Measurements from ENCODE around the gene PLSCR2.
"Not testable (repeated sequence)": the region's sequence is repeated elsewhere in the genome, so short reads cannot be mapped to it uniquely, and the experiment has no call there.

Gene PLSCR2

DNA sequence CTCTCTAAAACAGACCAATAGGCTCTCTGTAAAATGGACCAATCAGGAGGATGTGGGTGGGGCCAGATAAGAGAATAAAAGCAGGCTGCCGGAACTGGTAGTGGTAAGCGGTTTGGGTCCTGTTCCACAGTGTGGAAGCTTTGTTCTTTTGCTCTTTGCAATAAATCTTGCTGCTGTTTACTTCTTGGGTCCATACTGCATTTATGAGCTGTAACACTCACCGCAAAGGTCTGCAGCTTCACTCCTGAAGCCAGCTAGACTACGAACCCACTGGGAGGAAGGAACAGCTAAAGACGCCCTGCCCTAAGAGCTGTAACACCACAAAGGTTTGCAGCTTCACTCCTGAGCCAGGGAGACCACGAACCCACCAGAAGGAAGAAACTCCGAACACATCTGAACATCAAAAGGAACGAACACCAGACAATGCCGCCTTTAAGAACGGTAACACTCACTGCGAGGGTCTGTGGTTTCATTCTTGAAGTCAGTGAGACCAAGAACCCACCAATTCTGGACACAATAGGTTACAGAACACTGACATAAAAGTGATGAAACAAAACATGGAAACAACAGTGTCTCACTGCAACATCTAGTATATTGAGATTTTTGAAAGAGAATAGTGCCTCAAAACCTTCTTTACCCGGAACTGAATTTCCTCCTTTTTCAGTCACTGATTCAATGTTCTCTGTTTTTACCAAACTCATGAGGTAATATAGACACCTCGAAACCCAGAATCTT, 28.8 kb upstream of the PLSCR2 start:
- in situ Hi-C loops (cut with HindIII; ENCODE audit: low sequenced_read_pairs): no loop called here
- DNase-seq (ENCODE audit: low read depth, low spot score): no peak

DNA sequence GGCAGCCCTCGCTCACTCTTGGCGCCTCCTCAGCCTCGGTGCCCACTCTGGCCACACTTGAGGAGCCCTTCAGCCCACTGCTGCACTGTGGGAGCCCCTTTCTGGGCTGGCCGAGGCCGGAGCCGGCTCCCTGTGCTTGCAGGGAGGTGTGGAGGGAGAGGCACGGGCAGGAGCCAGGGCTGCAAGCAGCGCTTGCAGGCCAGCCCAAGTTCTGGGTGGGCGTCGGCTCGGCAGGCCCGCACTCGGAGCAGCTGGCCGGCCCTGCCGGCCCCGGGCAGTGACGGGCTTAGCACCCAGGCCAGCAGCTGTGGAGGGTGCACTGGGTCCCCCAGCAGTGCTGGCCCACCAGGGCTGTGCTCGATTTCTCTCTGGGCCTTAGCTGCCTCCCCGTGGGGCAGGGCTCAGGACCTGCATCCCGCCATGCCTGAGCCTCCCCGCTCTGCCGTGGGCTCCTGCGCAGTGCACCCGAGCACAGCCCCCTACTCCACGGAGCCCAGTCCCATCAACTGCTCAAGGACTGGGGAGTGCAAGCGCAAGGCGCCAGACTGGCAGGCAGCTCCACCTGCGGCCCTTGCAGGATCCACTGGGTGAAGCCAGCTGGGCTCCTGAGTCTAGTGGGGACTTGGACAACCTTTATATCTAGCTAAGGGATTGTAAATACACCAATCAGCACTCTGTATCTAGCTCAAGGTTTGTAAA, 27.9 kb upstream of the PLSCR2 start:
- H3K4me3 ChIP-seq (ENCODE audit: low read depth, low read length); in situ Hi-C loops (cut with HindIII; ENCODE audit: low sequenced_read_pairs); DNase-seq (ENCODE audit: low read depth, low spot score): not testable (repeated sequence)

More for the DNA sequence above, 28.8 kb upstream of the PLSCR2 start:
- TF ChIP-seq, protein P1, sequence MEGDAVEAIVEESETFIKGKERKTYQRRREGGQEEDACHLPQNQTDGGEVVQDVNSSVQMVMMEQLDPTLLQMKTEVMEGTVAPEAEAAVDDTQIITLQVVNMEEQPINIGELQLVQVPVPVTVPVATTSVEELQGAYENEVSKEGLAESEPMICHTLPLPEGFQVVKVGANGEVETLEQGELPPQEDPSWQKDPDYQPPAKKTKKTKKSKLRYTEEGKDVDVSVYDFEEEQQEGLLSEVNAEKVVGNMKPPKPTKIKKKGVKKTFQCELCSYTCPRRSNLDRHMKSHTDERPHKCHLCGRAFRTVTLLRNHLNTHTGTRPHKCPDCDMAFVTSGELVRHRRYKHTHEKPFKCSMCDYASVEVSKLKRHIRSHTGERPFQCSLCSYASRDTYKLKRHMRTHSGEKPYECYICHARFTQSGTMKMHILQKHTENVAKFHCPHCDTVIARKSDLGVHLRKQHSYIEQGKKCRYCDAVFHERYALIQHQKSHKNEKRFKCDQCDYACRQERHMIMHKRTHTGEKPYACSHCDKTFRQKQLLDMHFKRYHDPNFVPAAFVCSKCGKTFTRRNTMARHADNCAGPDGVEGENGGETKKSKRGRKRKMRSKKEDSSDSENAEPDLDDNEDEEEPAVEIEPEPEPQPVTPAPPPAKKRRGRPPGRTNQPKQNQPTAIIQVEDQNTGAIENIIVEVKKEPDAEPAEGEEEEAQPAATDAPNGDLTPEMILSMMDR (IDR thresholded peaks at IDR 0.05; ENCODE audit: low read depth, low read length): no peak
- H3K4me3 ChIP-seq (ENCODE audit: low read depth, low read length): no peak overlapping the region

DNA sequence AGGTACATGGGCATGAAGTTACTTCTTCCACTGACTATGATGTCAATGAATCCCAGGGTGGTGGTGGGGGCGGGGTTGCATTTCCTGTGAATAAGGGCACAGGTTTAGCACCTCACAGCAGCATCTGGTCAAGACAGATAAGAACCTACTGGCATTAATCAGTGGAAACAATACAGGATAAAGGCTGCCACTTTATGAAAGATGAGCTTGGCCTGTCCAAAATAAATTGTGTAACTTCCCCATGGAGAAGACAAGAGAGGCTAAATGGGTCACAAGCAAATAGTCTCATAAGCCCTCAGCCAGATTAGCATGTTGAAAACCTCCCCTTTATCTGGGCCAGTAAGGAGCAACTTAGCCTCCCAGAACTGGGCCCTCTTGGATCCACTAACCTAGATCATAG, 27.4 kb upstream of the PLSCR2 start:
- in situ Hi-C loops (cut with HindIII; ENCODE audit: low sequenced_read_pairs): no loop called here
- TF ChIP-seq, protein P1 (IDR thresholded peaks at IDR 0.05; ENCODE audit: low read depth, low read length): no peak
- DNase-seq (ENCODE audit: low read depth, low spot score): no peak

DNA sequence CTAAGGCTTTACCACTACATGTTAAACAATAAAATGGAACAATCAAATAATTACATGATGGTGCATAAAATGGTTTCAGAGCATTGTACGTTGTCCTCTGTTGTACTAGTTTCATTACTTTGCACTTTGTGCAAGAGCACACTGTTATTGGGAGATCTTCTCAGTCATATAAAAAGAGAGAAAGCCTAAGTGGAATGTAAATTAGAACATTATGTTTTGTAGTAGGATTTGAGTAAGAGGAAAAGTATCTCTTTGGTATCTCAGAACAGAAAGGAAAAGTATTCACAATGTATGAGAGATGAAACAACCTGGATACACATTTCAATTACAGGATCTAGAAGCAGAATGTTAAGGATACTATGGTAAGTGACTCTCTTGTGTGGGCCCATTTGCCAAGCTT, 26.9 kb upstream of the PLSCR2 start:
- in situ Hi-C loops (cut with HindIII; ENCODE audit: low sequenced_read_pairs): no loop called here
- no peak overlapping the region for H3K4me3 ChIP-seq (ENCODE audit: low read depth, low read length)
- no peak for DNase-seq (ENCODE audit: low read depth, low spot score)
- TF ChIP-seq, protein P1 (IDR thresholded peaks at IDR 0.05; ENCODE audit: low read depth, low read length): no peak

More for the DNA sequence above, 27.4 kb upstream of the PLSCR2 start:
- H3K4me3 ChIP-seq (ENCODE audit: low read depth, low read length): no peak overlapping the region

DNA sequence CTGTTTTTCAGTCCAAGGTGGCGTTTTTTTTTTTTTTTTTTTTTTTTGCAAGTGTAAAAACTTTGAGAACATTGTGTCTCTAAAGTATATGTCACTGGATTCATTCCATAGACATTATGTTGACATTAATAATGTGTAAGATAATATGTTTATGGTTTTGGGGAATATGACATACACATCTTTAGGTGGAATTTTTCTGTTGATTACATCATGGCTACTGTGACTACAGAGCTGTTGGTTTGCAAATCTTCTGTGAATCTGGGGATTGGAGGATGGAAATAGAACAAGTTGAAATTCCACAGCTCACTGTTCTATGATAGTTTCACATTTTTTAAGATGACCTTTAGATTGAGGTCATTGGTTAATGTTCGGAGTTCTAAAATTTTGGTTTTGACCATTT, 24.4 kb upstream of the PLSCR2 start:
- in situ Hi-C loops (cut with HindIII; ENCODE audit: low sequenced_read_pairs): no loop called here
- no peak overlapping the region for H3K4me3 ChIP-seq (ENCODE audit: low read depth, low read length)
- TF ChIP-seq, protein P1 (IDR thresholded peaks at IDR 0.05; ENCODE audit: low read depth, low read length): no peak
- peak; percentile 28 for DNase-seq (ENCODE audit: low read depth, low spot score)

DNA sequence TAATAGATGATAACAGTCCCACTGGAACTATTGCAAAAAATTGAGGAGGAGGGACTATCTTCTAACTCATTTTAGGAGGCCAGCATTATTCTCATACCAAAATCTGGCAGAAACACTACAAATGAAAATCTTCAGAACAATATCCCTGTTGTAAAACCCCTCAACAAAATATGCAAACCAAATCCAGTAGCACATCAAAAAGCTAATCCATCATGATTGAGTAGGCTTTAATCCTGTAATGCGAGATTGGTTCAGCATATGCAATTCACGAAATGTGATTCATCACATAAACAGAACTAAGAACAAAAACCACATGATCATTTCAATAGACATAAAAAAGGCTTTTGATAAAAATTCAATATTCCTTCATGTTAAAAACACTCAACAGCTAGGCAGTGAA, 23.9 kb upstream of the PLSCR2 start:
- in situ Hi-C loops (cut with HindIII; ENCODE audit: low sequenced_read_pairs): no loop called here
- no peak overlapping the region for H3K4me3 ChIP-seq (ENCODE audit: low read depth, low read length)
- TF ChIP-seq, protein P1 (IDR thresholded peaks at IDR 0.05; ENCODE audit: low read depth, low read length): no peak
- no peak for DNase-seq (ENCODE audit: low read depth, low spot score)

DNA sequence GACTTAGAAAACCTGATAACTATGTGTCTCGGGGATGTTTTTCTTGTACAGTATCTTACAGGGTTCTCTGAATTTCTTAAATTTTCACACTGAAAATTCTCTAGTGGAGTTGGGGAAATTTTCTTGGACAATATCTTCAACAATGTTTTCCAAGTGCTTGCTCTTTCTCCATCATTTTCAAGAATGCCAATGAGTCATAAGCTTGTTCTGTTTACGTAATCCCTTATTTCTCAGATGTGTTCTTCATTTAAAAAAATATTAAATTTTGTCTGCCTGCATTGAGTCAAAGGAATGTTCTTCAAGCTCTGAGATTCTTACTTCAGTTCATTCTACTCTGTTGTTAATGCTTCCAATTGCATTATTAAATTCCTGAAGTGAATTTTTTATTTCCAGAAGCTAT, 21.9 kb upstream of the PLSCR2 start:
- no peak overlapping the region for H3K4me3 ChIP-seq (ENCODE audit: low read depth, low read length)
- DNase-seq (ENCODE audit: low read depth, low spot score): no peak
- TF ChIP-seq, protein P1 (IDR thresholded peaks at IDR 0.05; ENCODE audit: low read depth, low read length): no peak
- in situ Hi-C loops (cut with HindIII; ENCODE audit: low sequenced_read_pairs): no loop called here

Measured in astrocyte of the spinal cord (primary cell).